Effector CD4-positive, alpha-beta T cell (primary cell): Measurements from ENCODE around the gene TMEM44.
"Not testable (repeated sequence)": the region's sequence is repeated elsewhere in the genome, so short reads cannot be mapped to it uniquely, and the experiment has no call there.

Experiments
- DNase-seq: peaks from one replicate; pipeline ENCODE4 v3.0.0-alpha.2; 2020

Gene TMEM44

GRCh38 chr3:194608981-194609380 lies 24.2 kb downstream of the TMEM44 start:
- DNase-seq: no peak

- no peak for DNase-seq
Observed at GRCh38 chr3:194607592-194608389, 25.4 kb downstream of the TMEM44 start.

DNA sequence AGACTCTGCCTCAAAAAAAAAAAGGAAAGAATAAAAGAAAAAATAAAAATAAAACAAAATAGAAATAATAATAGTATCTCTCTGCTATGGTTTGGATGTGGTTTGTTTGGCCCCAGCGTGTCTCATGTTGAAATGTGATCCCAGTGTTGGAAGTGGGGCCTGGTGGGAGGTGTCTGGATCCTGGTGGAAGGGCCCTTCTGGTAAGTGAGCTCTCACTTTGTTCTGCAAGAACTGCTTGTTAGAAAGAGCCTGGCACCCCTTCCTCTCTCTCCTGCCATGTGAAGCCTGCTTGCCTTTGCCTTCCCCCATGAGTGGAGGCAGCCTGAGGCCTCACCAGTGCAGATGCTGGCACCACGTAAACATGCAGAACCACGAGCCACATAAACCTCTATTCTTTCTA lies 26.3 kb downstream of the TMEM44 start:
- DNase-seq: no peak

DNA sequence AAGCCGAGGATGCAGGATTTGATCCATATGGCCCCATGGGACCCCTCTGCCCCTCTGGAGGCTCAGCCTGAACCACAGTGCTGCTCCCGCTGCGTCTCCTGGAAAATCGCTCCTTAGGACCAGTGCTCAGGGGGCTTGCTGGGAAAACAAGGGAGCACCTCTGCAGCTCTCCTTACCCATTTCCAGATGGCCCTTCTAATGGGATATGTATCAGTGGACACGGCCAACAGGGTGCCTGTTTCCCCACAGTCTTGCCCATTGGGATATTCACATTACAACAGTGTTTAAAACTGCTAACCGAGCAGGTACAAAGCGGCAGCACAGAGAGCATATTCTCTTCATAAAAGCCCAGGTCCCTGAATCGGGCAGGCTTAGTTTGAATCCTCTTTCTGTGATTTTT lies 27.1 kb downstream of the TMEM44 start:
- DNase-seq: no peak

DNA sequence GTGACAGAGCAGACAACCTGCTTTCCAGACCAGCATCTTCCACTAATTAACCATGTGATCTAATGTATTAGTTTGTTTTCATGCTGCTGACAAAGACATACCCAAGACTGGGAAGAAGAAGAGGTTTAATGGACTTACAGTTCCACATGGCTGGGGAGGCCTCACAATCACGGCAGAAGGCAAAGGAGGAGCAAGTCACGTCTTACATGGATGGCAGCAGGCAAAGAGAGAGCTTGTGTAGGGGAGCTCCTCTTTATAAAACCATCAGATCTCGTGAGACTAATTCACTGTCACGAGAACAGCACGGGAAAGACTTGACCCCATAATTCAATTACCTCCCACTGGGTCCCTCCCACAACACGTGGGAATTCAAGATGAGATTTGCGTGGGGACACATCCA lies 27.9 kb downstream of the TMEM44 start:
- DNase-seq: not testable (repeated sequence)

DNA sequence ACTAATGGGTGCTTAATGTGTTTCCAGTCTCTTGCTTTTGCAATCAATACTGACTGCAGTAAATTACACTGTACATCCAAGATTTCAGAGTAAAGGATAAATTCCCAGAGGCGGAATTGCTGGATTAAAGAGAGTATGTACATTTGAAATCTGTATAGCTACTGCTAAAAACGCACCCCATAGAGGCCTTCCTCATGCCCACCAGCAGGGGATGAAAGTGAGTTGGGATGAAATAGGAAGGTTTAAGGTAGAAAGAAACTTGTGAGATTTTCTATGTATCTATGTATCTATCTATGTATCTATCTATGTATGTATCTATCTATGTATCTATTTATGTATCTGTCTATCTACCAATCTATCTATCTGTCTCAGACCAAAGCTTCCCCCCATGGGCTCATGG lies 28.4 kb downstream of the TMEM44 start:
- DNase-seq: no peak

- DNase-seq: no peak
Observed at GRCh38 chr3:194604126-194604525, 29.1 kb downstream of the TMEM44 start.

DNA sequence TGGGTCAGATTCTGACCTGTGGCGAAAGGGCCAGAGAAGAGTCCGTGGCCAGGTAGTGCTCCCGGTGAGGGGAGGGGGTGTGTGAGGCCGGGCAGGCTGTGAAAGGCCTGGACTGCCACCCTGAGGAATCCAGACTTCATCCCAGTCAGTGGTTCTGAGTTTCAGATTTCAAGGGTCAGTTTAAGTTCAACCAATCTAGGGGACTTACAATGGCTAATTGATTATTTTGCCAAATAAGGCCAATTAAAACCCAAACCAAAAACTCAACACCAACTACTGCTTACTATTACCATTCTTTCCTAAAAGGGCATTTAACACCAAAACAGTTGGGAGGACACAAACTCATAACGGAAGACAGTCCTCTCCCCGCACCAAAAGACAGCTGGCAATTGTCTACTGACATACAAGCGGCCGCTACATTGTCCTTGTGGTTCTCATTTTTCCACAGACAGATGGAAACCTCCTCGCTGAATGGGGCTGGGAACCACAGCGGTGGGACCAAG lies 30.5 kb downstream of the TMEM44 start:
- no peak for DNase-seq

GRCh38 chr3:194598771-194599557 lies 34.3 kb downstream of the TMEM44 start:
- no peak for DNase-seq

GRCh38 chr3:194596906-194597305 lies 36.3 kb downstream of the TMEM44 start:
- DNase-seq: no peak

DNA sequence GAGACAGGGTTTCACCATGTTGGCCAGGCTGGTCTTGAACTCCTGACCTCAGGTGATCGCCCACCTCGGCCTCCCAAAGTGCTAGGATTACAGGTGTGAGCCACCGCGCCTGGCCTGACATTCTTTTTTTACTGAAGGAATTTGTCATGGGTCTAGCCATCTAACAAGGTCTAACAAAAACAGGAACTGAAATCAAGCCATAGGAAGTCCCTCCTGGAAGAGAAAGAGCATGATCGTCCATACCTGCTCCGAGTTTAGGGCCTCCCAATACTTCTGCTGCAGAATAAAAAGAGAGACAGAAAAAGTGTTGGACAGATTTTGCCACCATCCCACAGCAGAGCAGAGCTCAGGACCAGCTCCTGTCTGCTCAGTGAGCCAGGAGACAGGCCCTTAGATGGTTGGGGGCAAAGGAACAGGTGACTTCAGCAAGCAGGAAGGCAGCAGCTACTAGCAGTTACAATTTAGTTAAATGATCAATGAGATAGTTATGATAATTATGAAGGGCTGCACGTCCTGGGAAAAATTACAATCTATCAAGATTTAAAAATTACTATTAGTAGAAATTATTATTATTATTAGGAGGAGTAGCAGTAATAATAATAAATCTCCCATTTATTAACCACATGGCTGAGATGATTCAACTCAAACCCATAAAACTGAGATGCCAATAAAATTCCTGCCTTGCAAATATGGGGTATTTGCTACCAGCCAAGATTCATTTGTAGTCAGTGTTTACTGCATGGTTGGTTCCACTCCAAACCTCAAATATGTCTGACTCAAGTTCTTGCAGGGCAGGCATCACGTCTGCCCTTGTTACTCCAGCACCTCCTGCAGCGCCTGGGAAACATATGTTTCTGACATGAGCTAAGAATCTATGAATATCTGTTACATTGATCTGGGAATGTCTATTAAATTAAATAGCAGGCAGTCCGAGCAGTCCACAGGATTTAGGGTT lies 40.1 kb downstream of the TMEM44 start:
- DNase-seq: no peak

DNA sequence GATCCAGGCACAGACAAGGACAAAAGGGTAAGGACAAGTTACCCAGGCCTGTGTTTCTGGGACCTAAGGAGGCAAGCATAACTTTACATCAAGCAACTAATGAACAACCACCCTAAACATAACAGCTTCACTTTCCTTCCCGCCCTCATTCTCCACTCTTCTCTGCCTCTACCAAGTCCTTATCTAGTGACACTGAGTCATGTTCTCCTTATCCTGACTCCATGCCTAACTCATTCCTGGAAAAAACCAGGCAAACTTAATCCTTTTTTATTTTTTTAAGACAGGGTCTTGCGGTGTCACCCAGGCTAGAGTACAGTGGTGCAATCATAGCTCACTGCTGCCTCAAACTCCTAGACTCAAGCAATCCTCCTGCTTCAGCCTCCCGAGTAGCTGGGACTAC lies 44.5 kb downstream of the TMEM44 start:
- no peak for DNase-seq

- DNase-seq: no peak
Observed at GRCh38 chr3:194588236-194588635, 45.0 kb downstream of the TMEM44 start.

DNA sequence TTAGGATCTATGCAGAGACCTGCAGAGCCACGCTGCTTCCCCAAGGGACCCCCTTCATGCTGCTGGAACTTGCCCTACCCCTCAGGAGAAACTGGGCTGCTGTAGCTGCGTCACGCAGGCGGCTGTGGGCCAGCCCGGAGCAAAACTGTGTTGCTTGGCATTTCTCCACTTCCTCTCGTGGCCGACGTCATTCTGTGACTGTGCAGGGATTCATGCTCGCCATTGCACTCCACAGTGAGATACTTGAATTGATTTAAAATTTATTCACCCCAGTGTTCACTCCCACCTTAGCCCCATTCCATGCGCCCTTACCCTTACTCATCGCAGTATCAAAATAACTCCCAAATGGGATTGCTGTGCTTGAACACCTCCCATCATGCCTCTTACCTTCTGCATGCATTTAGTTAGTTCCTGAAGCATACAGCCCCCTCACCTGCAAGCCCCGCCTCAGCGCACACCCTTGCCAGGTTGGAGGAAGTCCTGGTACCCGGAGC lies 45.7 kb downstream of the TMEM44 start:
- no peak for DNase-seq

DNA sequence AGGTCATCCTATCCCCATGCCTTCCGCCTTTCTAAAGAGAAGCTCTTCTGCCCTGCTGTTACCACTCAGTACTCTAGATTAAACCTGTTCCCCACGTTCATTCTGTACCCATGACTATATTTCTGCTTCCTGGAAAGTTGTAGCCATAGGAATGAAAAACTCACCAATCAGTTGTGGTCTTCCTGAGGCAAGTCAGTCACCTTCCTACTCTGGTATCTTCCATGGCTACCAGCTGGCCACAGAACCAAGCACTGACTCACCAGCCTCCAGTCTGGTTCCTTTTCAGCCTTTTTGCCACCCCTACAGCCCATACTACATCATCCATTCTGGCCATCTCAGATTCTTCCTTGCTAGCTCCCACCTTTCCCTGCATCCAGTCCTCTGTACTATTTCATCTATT lies 46.4 kb downstream of the TMEM44 start:
- DNase-seq: no peak

GRCh38 chr3:194585880-194586281 lies 47.3 kb downstream of the TMEM44 start:
- DNase-seq: no peak

- no peak for DNase-seq
Observed at GRCh38 chr3:194584866-194585265, 48.4 kb downstream of the TMEM44 start.

GRCh38 chr3:194584320-194584776 lies 48.9 kb downstream of the TMEM44 start:
- DNase-seq: no peak

- DNase-seq: no peak
Observed at GRCh38 chr3:194582196-194582905, 50.9 kb downstream of the TMEM44 start.

DNA sequence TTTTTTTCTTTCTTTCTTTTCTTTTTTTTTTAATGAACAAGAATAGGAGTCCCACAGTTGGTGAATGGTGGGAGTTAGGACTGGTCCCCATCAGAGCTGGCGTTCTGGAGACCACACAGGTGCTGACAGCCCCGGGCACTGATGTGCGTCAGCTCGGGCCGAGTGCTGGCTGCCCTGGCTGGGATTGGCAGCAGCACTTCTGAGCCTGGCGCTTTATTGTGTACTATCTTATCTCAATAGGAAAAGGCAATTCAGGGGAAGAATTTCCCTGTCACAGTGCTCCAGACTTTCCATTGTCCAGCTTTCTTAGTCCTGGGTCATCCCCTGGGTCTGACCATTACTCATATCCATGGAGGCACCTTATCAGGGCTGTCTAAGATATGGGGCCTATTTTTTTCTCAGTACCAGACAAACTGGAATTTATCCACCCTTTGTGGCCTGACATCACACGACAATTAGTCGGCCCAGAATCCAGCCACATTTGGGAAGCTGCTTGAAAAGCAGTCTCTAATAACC lies 54.1 kb downstream of the TMEM44 start:
- DNase-seq: no peak
